HG03066 (cell line): ENCODE data around the gene PRKAG2.
"Not testable (repeated sequence)": the region's sequence is repeated elsewhere in the genome, so short reads cannot be mapped to it uniquely, and the experiment has no call there.

Source experiments
- ATAC-seq: cut with Tn5 transposase; IDR thresholded peaks from one replicate; pipeline ENCODE4 v1.9.1; 2021; ENCODE audit warnings: low read depth; ENCODE audit not compliant: unreplicated experiment

The PRKAG2 gene

GRCh38 chr7:151876899-151877777, at the start of gene PRKAG2:
Gene PRKAG2 (minus strand): TSS chr7:151877115. CDS start chr7:151876620, 495 bp downstream.
- ATAC-seq = peak; percentile 45

GRCh38 chr7:151926336-151926712, 49.4 kb upstream of the PRKAG2 start:
- ATAC-seq = no peak

- no peak for ATAC-seq
Measured at GRCh38 chr7:151925446-151926335, 48.8 kb upstream of the PRKAG2 start.

- no peak for ATAC-seq
Measured at GRCh38 chr7:151924508-151924907, 47.6 kb upstream of the PRKAG2 start.

GRCh38 chr7:151924001-151924400, 47.1 kb upstream of the PRKAG2 start:
- ATAC-seq = no peak

GRCh38 chr7:151923097-151923876, 46.4 kb upstream of the PRKAG2 start:
- no peak for ATAC-seq

GRCh38 chr7:151921451-151921850, 44.5 kb upstream of the PRKAG2 start:
- ATAC-seq = no peak

- ATAC-seq = no peak
Measured at GRCh38 chr7:151920488-151920887, 43.6 kb upstream of the PRKAG2 start.

GRCh38 chr7:151919595-151919994, 42.7 kb upstream of the PRKAG2 start:
- no peak for ATAC-seq

GRCh38 chr7:151918510-151918843, 41.6 kb upstream of the PRKAG2 start:
- no peak for ATAC-seq

GRCh38 chr7:151917791-151918509, 41.0 kb upstream of the PRKAG2 start:
- ATAC-seq = no peak

- no peak for ATAC-seq
Measured at GRCh38 chr7:151914051-151914450, 37.1 kb upstream of the PRKAG2 start.

GRCh38 chr7:151910655-151911054, 33.7 kb upstream of the PRKAG2 start:
- ATAC-seq = not testable (repeated sequence)

- ATAC-seq = not testable (repeated sequence)
Measured at GRCh38 chr7:151907115-151907514, 30.2 kb upstream of the PRKAG2 start.

- ATAC-seq = no peak
Measured at GRCh38 chr7:151905766-151906165, 28.9 kb upstream of the PRKAG2 start.

GRCh38 chr7:151905353-151905752, 28.4 kb upstream of the PRKAG2 start:
- ATAC-seq = no peak

GRCh38 chr7:151904270-151904669, 27.4 kb upstream of the PRKAG2 start:
- ATAC-seq = no peak

GRCh38 chr7:151903249-151904032, 26.5 kb upstream of the PRKAG2 start:
- ATAC-seq = no peak

GRCh38 chr7:151902311-151902710, 25.4 kb upstream of the PRKAG2 start:
- no peak for ATAC-seq
